DMS79 treated with DMSO at 0.1 percent for 48 hours (cell line): ENCODE measurements around the gene PRKCSH.
"Not testable (repeated sequence)": the region's sequence is repeated elsewhere in the genome, so short reads cannot be mapped to it uniquely, and the experiment has no call there.

Source experiments
- DNase-seq: peaks from one replicate; lab custom pipeline; 2025; lab: John Stamatoyannopoulos, UW

Gene PRKCSH

GRCh38 chr19:11475343-11475742, 39.9 kb downstream of the PRKCSH start:
- not testable (repeated sequence) for DNase-seq

GRCh38 chr19:11475861-11476260, 40.4 kb downstream of the PRKCSH start:
- DNase-seq, result no peak

GRCh38 chr19:11478167-11479089, 43.0 kb downstream of the PRKCSH start:
- DNase-seq, result no peak

- peak; percentile 65 for DNase-seq
Measured at GRCh38 chr19:11479090-11479897, 43.9 kb downstream of the PRKCSH start.

- no peak for DNase-seq
Measured at GRCh38 chr19:11479898-11480714, 44.7 kb downstream of the PRKCSH start.

- DNase-seq, result peak; percentile 76
Measured at GRCh38 chr19:11480715-11481533, 45.5 kb downstream of the PRKCSH start, which contains the start of gene ELAVL3. TSS of gene ELAVL3 (minus strand) at chr19:11481046. CDS start at chr19:11480608, 438 bp downstream.

- DNase-seq, result peak; percentile 97
Measured at GRCh38 chr19:11481534-11482383, 46.3 kb downstream of the PRKCSH start.

- DNase-seq, result peak; percentile 79
Measured at GRCh38 chr19:11482384-11483050, 47.1 kb downstream of the PRKCSH start.

- no peak for DNase-seq
Measured at GRCh38 chr19:11483366-11484111, 48.1 kb downstream of the PRKCSH start.

GRCh38 chr19:11485245-11485837, 49.9 kb downstream of the PRKCSH start:
- no peak for DNase-seq

GRCh38 chr19:11486661-11487503, 51.4 kb downstream of the PRKCSH start:
- no peak for DNase-seq

GRCh38 chr19:11489378-11489777, 53.9 kb downstream of the PRKCSH start:
- no peak for DNase-seq

- no peak for DNase-seq
Measured at GRCh38 chr19:11494634-11495285, 59.3 kb downstream of the PRKCSH start.

- no peak for DNase-seq
Measured at GRCh38 chr19:11495481-11495880, 60.0 kb downstream of the PRKCSH start.

- DNase-seq, result no peak
Measured at GRCh38 chr19:11495885-11496284, 60.5 kb downstream of the PRKCSH start.

GRCh38 chr19:11496391-11497163, 61.1 kb downstream of the PRKCSH start:
- no peak for DNase-seq
